Suprapubic skin (tissue), 4 donors: Measurements from ENCODE around the gene XYLT1. TPM values are rescaled to one million over a fixed set of nuclear protein-coding genes. Genes with fewer than 3 reads are reported as not detected.

Experiments
- DNase-seq, 2 donors: peaks; one replicate each; pipeline ENCODE4 v3.0.0-alpha.2; 2019; ENCODE audit warnings: low spot score in 2 of 2
- H3K27ac ChIP-seq: fragments of 200-600 bp; sonication (generic); one replicate; pipeline ENCODE4 v1.5.1; 2019
- H3K27me3 ChIP-seq: fragments of 200-600 bp; sonication (generic); one replicate; pipeline ENCODE4 v1.5.1; 2019
- H3K36me3 ChIP-seq: fragments of 200-600 bp; sonication (generic); one replicate; pipeline ENCODE4 v1.5.1; 2019
- H3K4me1 ChIP-seq: fragments of 200-600 bp; sonication (generic); one replicate; pipeline ENCODE4 v1.5.1; 2019
- H3K4me3 ChIP-seq: fragments of 200-600 bp; sonication (generic); one replicate; pipeline ENCODE4 v1.5.1; 2019; ENCODE audit warnings: mild to moderate bottlenecking
- H3K9me3 ChIP-seq: fragments of 200-600 bp; sonication (generic); one replicate; pipeline ENCODE4 v1.5.1; 2019
- EP300 ChIP-seq: sonication (generic); formaldehyde crosslinking; IDR thresholded peaks from one replicate; pipeline ENCODE4 v1.6.1; 2017; ENCODE audit warnings: antibody characterized with exemption
- POLR2A ChIP-seq, 2 donors: fragments of 450-650 bp; IDR thresholded peaks; one replicate each; pipeline ENCODE4 v1.6.1; 2017; ENCODE audit warnings: antibody characterized with exemption in 2 of 2, mild to moderate bottlenecking in 2 of 2, moderate library complexity in 2 of 2
- POLR2AphosphoS5 ChIP-seq, 3 donors: sonication (generic); formaldehyde crosslinking; IDR thresholded peaks; one replicate each; pipeline ENCODE4 v1.6.1; 2017; ENCODE audit warnings: antibody characterized with exemption in 3 of 3
- whole genome bisulfite sequencing: methylation state at CpG from one replicate; pipeline ENCODE4 v1.1.5; 2018; 5-methylcytosine and 5-hydroxymethylcytosine counted together
- total RNA-seq, 4 donors: library from RNA; depleted of rRNA; stranded (reverse); fragments of >200 nt; gene quantifications; one replicate each; pipeline ENCODE4 v1.1.0, GENCODE V29; 2016
- TF ChIP-seq, protein P1 (sequence below), 2 donors: fragments of 200-600 bp in 1 of 2; fragments of 450-650 bp in 1 of 2; sonication (generic) in 1 of 2; IDR thresholded peaks; one replicate each; pipeline ENCODE4 v1.5.1; 2016 to 2019; ENCODE audit warnings: antibody characterized with exemption in 2 of 2, mild to moderate bottlenecking in 1 of 2, moderate library complexity in 1 of 2

The XYLT1 gene
- total RNA-seq, 4 donors from 2014 or later, result 23.5 to 30.6 (median 25.7) TPM

DNA sequence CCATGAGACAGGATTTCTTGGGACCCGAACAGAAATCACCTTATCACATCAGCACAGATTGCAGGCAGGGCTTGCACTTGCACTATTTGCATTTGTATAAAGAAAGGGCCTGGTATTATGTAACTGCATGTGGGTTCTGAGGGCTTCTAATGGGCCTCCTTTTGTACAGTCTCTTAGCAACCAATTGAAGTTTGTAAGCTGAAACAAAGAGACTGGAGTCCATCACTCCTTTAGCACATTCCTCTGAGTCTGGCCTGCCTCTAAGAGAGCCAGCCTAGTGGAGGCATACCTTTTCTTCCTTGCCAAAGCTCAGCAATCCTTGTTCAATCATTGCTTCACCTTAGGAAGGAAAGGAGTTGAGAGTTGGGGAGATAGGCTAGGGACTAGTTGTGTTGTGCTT is 387.1 kb downstream of the XYLT1 start:
- TF ChIP-seq, protein P1, sequence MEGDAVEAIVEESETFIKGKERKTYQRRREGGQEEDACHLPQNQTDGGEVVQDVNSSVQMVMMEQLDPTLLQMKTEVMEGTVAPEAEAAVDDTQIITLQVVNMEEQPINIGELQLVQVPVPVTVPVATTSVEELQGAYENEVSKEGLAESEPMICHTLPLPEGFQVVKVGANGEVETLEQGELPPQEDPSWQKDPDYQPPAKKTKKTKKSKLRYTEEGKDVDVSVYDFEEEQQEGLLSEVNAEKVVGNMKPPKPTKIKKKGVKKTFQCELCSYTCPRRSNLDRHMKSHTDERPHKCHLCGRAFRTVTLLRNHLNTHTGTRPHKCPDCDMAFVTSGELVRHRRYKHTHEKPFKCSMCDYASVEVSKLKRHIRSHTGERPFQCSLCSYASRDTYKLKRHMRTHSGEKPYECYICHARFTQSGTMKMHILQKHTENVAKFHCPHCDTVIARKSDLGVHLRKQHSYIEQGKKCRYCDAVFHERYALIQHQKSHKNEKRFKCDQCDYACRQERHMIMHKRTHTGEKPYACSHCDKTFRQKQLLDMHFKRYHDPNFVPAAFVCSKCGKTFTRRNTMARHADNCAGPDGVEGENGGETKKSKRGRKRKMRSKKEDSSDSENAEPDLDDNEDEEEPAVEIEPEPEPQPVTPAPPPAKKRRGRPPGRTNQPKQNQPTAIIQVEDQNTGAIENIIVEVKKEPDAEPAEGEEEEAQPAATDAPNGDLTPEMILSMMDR (IDR thresholded peaks at IDR 0.05), result no peak
- TF ChIP-seq POLR2AphosphoS5 (IDR thresholded peaks at IDR 0.05), result no peak
- no peak for TF ChIP-seq POLR2A (IDR thresholded peaks at IDR 0.05)
- no peak for TF ChIP-seq EP300
- Histone ChIP-seq H3K9me3 (no peaks in the 10 kb centered on the region), H3K4me1 (no peaks in the 10 kb centered on the region), H3K36me3 (no peaks in the 10 kb centered on the region), H3K27ac (no peak overlapping the region), H3K27me3 (no peaks in the 10 kb centered on the region), H3K4me3 (no peak overlapping the region)
- no peak for DNase-seq
- WGBS, result 40% methylated on average over 1 of the region's 1 CpG

DNA sequence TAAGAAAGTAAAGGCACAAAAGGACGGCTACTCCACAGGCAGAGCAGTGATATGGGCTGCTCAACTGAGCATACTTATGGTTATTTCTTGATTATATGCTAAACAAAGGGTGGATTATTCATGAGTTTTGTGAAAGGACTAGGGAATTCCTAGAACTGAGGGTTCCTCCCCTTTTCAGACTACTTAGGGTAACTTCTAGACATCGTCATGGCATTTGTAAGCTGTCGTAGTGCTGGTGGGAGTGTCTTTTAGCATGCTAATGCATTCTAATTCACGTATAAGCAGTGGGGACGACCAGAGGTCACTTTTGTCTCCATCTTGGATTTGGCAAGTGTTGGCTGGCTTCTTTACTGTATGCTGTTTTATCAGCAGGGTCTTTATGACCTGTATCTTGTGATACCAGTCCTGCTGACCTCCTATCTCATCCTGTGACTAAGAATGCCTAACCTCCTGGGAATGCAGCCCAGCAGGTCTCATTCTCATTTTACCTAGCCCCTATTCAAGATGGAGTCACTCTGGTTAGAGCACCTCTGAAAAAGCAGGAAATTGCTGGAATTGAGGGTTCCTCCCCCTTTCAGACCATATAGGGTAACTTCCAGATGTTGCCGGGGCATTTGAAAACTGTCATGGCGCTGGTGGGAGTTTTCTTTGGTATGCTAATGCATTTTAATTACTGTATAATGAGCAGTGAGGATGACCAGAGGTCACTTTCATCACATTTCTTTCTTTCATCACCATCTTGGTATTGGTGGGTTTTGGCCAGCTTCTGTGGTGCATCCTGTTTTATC is 388.5 kb downstream of the XYLT1 start:
- DNase-seq, result no peak
- TF ChIP-seq, protein P1 (IDR thresholded peaks at IDR 0.05), result no peak
- no peak for TF ChIP-seq EP300
- TF ChIP-seq POLR2A (IDR thresholded peaks at IDR 0.05), result no peak
- TF ChIP-seq POLR2AphosphoS5 (IDR thresholded peaks at IDR 0.05), result no peak
- H3K9me3 ChIP-seq, result no peaks in the 10 kb centered on the region
- 77% methylated on average over 7 of the region's 7 CpGs for WGBS
- no peaks in the 10 kb centered on the region for H3K36me3 ChIP-seq
- no peak overlapping the region for H3K4me3 ChIP-seq
- H3K27me3 ChIP-seq, result no peaks in the 10 kb centered on the region
- H3K27ac ChIP-seq, result no peak overlapping the region
- H3K4me1 ChIP-seq, result no peaks in the 10 kb centered on the region

DNA sequence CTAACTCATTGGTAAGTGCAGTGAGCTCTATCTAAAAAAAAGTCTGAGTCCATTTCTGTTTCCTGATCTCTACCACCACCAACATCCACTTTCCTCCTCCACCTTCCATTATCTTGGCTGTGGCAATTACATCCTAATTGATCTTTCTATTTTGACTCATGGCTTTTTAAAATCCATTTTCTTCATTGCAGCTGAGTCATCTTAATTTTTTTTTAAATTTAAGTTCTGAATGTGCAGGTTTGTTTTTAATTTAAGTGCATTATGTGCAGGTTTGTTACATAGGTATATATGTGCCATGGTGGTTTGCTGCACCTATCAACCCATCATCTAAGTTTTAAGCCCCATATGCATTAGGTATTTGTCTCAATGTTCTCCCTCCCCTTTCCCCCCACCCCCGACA is 390.7 kb downstream of the XYLT1 start:
- no peak overlapping the region for H3K27ac ChIP-seq
- TF ChIP-seq POLR2AphosphoS5 (IDR thresholded peaks at IDR 0.05) (no peak), POLR2A (IDR thresholded peaks at IDR 0.05) (no peak), EP300 (no peak)
- TF ChIP-seq, protein P1 (IDR thresholded peaks at IDR 0.05), result no peak
- no peak for DNase-seq
- WGBS, result 83% methylated on average over 1 of the region's 1 CpG
- H3K4me1 ChIP-seq, result no peaks in the 10 kb centered on the region
- H3K4me3 ChIP-seq, result no peak overlapping the region
- no peaks in the 10 kb centered on the region for H3K9me3 ChIP-seq
- no peaks in the 10 kb centered on the region for H3K36me3 ChIP-seq
- H3K27me3 ChIP-seq, result no peaks in the 10 kb centered on the region

DNA sequence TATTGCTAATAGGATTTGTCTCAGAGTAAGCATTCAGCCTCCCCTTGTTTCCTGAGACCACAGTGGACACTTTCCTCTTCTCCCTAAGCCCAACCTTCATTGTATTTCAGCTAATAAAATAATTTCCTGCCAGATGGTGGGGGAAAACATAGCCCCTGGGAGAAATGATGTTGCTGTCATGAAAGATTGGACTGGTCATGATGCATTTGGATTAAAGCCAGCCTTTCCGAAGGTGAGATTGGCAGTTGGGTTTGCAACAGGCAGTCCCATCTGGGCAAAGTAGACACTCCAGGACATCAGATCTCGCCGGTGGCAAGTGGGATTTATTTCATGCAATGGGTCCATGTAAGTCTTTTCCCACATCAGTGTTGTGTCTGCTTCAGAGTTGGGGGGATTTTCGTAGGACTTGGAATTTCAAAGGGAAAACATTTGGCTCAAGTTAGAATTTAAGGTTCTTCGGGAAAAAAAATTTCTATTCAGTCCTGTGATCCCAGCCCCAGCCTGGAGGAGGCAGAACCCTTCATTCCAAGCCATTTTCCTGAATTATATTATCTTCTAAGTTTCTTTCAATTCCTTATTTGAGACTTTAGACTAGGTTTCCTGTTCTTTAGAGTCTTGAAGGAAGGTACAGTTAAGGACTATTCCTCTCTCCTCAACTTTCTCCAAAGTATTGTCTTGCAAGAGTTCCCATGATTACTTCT is 391.7 kb downstream of the XYLT1 start:
- Histone ChIP-seq H3K4me3 (no peak overlapping the region), H3K9me3 (no peaks in the 10 kb centered on the region), H3K27me3 (no peaks in the 10 kb centered on the region), H3K36me3 (no peaks in the 10 kb centered on the region), H3K27ac (no peak overlapping the region), H3K4me1 (no peaks in the 10 kb centered on the region)
- WGBS, result 59% methylated on average over 5 of the region's 5 CpGs
- no peak for TF ChIP-seq POLR2A (IDR thresholded peaks at IDR 0.05)
- TF ChIP-seq, protein P1 (IDR thresholded peaks at IDR 0.05), result no peak
- TF ChIP-seq EP300, result no peak
- no peak for TF ChIP-seq POLR2AphosphoS5 (IDR thresholded peaks at IDR 0.05)
- DNase-seq, result no peak

DNA sequence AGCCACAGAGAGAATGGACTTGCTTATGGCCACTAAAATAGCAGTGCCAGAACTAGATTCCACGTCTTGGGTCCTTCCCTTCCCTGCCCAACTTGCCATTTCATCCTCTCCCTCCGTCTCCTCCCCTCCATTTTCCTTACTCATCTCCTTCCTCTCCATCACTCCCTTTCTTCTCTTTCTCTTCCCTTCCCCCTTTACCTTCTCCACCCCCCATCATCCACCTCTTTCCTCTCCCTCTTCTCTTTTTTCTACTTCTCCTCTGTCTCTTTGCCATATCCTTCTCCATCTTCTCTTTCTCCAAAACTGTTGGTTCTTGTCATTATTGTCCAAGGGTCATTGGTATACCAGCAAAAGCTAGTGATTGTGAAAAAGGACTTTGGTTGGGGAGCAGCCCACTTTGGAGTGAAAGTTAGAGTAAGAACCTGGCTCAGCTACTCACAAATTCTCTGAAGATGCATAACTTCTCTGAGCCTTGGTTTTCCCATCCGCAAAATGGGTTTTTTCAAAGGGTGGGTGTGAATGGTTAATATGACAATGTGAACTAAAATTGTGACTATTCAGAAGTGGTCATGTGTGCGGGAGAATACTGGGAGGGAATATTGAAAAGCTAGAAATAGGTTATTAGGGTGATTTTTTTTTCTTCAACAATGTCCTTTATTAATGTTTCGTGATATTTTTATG is 393.8 kb downstream of the XYLT1 start:
- H3K27ac ChIP-seq, result no peak overlapping the region
- no peaks in the 10 kb centered on the region for H3K27me3 ChIP-seq
- DNase-seq, result no peak
- H3K36me3 ChIP-seq, result no peaks in the 10 kb centered on the region
- no peak overlapping the region for H3K4me3 ChIP-seq
- no peaks in the 10 kb centered on the region for H3K9me3 ChIP-seq
- TF ChIP-seq EP300 (no peak), POLR2AphosphoS5 (IDR thresholded peaks at IDR 0.05) (no peak), POLR2A (IDR thresholded peaks at IDR 0.05) (no peak)
- TF ChIP-seq, protein P1 (IDR thresholded peaks at IDR 0.05), result no peak
- H3K4me1 ChIP-seq, result no peaks in the 10 kb centered on the region
- WGBS, result 88% methylated on average over 5 of the region's 5 CpGs
